Smooth muscle cell (in vitro differentiated cells): ENCODE data around the gene PARP3. TPM values are rescaled to one million over a fixed set of nuclear protein-coding genes. Genes with fewer than 3 reads are reported as not detected.
A peak's percentile ranks its signal among the peaks of the same experiment; 100 is the strongest.

ENCODE experiments used
- DNase-seq: peaks from one replicate; lab custom pipeline; 2025; ENCODE audit not compliant: unreplicated experiment; lab: John Stamatoyannopoulos, UW
- H2AFZ ChIP-seq: fragments of 200-600 bp; sonication (generic); 2 replicates; pipeline ENCODE4 v1.6.0; 2016; ENCODE audit warnings: antibody characterized with exemption, low read depth, mild to moderate bottlenecking
- H3F3A ChIP-seq: fragments of 200-600 bp; sonication (generic); 2 replicates; pipeline ENCODE4 v1.6.0; 2017; ENCODE audit warnings: antibody characterized with exemption, low read depth
- H3K27ac ChIP-seq: fragments of 200-600 bp; sonication (generic); 2 replicates; pipeline ENCODE4 v1.5.1; 2016; ENCODE audit warnings: low read depth, mild to moderate bottlenecking
- H3K27me3 ChIP-seq: fragments of 200-600 bp; sonication (generic); 2 replicates; pipeline ENCODE4 v1.6.1; 2016; ENCODE audit warnings: low read depth, mild to moderate bottlenecking
- H3K36me3 ChIP-seq: fragments of 200-600 bp; sonication (generic); 2 replicates; pipeline ENCODE4 v1.5.1; 2016; ENCODE audit warnings: low read depth
- H3K4me1 ChIP-seq: fragments of 200-600 bp; sonication (generic); 2 replicates; pipeline ENCODE4 v1.5.1; 2016; ENCODE audit warnings: low read depth
- H3K4me2 ChIP-seq: fragments of 200-600 bp; sonication (generic); 2 replicates; pipeline ENCODE4 v1.6.0; 2016; ENCODE audit warnings: mild to moderate bottlenecking
- H3K4me3 ChIP-seq: fragments of 200-600 bp; sonication (generic); 2 replicates; pipeline ENCODE4 v1.5.1; 2016; ENCODE audit warnings: mild to moderate bottlenecking
- H3K79me2 ChIP-seq: fragments of 200-600 bp; sonication (generic); 2 replicates; pipeline ENCODE4 v1.6.0; 2016; ENCODE audit warnings: low read depth, mild to moderate bottlenecking
- H3K9ac ChIP-seq: fragments of 200-600 bp; sonication (generic); 2 replicates; pipeline ENCODE4 v1.6.0; 2016; ENCODE audit warnings: low read depth
- H3K9me3 ChIP-seq: fragments of 200-600 bp; sonication (generic); replicated peaks from 2 replicates; pipeline ENCODE4 v1.5.1; 2016; ENCODE audit warnings: low read depth
- H4K20me1 ChIP-seq: fragments of 200-600 bp; sonication (generic); 2 replicates; pipeline ENCODE4 v1.6.0; 2016; ENCODE audit warnings: low read depth
- WGBS: methylation state at CpG from one replicate; pipeline ENCODE4 v1.1.7; 2016; ENCODE audit warnings: low lambda C conversion rate; 5-methylcytosine and 5-hydroxymethylcytosine counted together
- polyA plus RNA-seq: library from polyadenylated mRNA; unstranded; fragments of >200 nt; fragmentation: Nextera tagmentation; extraction: Ambion mirVana; gene quantifications from 2 replicates; pipeline ENCODE4 v1.2.1, GENCODE V29; 2016
- total RNA-seq: library from RNA; depleted of rRNA; stranded (reverse); fragments of >200 nt; gene quantifications from 2 replicates; pipeline ENCODE4 v1.2.3, GENCODE V29; 2014
- TF ChIP-seq, protein P1 (sequence below): fragments of 200-600 bp; sonication (generic); IDR thresholded peaks from 2 replicates; pipeline ENCODE4 v1.5.1; 2017; ENCODE audit warnings: borderline replicate concordance, mild to moderate bottlenecking, antibody characterized with exemption; ENCODE audit not compliant: insufficient read depth, poor library complexity, severe bottlenecking

PARP3 gene
- total and polyA plus RNA-seq, 2 experiments from 2014 or later = 7.2 to 10.5 TPM

DNA sequence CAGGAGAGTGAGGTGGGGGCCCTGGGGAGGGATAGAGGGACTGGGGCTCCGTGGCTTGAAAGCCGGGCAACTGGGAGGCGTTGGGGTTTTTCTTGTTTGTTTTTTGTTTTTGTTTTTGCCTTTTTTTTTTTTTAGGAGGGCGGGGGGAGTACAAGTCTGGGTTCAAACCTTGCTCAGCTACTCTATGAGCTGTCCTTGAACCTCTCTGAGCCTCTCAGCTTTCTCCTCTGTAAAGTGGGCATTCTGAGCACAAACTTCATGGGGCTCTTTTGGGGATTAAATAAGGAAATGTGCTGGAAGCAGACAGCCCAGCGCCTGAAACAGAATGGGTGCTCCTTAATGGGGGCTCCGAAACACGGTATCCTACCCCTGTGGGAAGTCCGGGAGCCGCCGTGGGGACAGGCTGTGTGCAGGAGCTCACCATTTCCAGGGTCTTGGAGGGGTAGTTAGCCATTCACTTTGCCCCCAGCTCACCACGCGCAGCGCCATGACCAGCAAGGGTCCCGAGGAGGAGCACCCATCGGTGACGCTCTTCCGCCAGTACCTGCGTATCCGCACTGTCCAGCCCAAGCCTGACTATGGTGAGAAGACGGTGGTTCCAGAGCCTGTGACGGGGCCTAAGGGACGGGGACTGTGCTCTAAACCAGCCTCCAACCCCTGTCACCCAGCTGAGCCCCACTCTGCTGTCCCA lies 41.6 kb downstream of the PARP3 start:
- Histone ChIP-seq H3K9me3 (no peaks in the 10 kb centered on the region), H3K36me3 (no peaks in the 10 kb centered on the region), H4K20me1 (no peaks in the 10 kb centered on the region), H3K9ac (peak overlapping the region; percentile 80), H3K27me3 (no peaks in the 10 kb centered on the region), H3K79me2 (peaks cover 19% of the 10 kb centered on the region), H3F3A (no peaks in the 10 kb centered on the region), H3K4me3 (peak overlapping the region; percentile 61), H2AFZ (peak overlapping the region; percentile 4), H3K27ac (peak overlapping the region; percentile 96), H3K4me1 (peaks cover 17% of the 10 kb centered on the region), H3K4me2 (peak overlapping the region; percentile 83)
- WGBS = 79% methylated on average over 21 of the region's 22 CpGs
- TF ChIP-seq, protein P1, sequence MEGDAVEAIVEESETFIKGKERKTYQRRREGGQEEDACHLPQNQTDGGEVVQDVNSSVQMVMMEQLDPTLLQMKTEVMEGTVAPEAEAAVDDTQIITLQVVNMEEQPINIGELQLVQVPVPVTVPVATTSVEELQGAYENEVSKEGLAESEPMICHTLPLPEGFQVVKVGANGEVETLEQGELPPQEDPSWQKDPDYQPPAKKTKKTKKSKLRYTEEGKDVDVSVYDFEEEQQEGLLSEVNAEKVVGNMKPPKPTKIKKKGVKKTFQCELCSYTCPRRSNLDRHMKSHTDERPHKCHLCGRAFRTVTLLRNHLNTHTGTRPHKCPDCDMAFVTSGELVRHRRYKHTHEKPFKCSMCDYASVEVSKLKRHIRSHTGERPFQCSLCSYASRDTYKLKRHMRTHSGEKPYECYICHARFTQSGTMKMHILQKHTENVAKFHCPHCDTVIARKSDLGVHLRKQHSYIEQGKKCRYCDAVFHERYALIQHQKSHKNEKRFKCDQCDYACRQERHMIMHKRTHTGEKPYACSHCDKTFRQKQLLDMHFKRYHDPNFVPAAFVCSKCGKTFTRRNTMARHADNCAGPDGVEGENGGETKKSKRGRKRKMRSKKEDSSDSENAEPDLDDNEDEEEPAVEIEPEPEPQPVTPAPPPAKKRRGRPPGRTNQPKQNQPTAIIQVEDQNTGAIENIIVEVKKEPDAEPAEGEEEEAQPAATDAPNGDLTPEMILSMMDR = no peak
- DNase-seq = no peak

DNA sequence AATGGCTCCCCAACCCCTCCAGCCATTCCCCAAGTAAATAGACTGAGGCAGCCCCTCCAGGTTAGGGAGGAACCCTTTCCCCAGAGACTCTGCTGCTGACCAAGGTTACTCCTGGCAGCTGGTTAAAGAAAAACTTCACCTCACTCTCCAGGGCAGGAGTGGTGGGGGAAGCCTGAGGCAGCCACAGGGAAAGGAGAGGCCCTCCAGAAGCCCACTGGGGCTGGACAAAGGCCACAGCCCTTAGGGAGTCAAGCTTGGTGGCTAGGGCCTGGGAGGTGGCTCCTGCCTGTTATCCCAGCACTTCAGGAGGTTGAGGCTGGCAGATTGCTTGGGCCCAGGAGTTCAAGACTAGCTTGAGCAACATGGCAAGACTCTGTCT lies 42.1 kb downstream of the PARP3 start:
- Histone ChIP-seq H3K79me2 (peaks cover 19% of the 10 kb centered on the region), H3K4me1 (peaks cover 17% of the 10 kb centered on the region), H3K4me2 (peak overlapping the region; percentile 83), H2AFZ (no peak overlapping the region), H3K9ac (no peak overlapping the region), H3K27me3 (no peaks in the 10 kb centered on the region), H3K36me3 (no peaks in the 10 kb centered on the region), H3F3A (no peaks in the 10 kb centered on the region), H3K27ac (peak overlapping the region; percentile 96), H3K4me3 (no peak overlapping the region), H4K20me1 (no peaks in the 10 kb centered on the region), H3K9me3 (no peaks in the 10 kb centered on the region)
- DNase-seq = no peak
- TF ChIP-seq, protein P1 = no peak

DNA sequence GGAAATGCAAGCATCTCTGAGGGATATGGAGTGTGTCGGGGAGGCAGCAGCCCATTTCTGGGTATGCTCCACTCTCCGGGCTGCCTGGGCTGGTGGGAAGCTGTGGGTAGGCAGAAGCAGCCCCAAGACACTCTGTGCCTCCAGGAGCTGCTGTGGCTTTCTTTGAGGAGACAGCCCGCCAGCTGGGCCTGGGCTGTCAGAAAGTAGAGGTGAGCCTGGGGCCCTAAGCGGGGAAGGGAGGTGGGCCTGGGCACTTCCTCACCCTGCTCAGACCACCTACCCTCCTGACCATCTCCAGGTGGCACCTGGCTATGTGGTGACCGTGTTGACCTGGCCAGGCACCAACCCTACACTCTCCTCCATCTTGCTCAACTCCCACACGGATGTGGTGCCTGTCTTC lies 42.9 kb downstream of the PARP3 start:
- Histone ChIP-seq H4K20me1 (no peaks in the 10 kb centered on the region), H3K9ac (no peak overlapping the region), H3K9me3 (no peaks in the 10 kb centered on the region), H2AFZ (no peak overlapping the region), H3K79me2 (peaks cover 18% of the 10 kb centered on the region), H3K4me3 (no peak overlapping the region), H3K4me2 (no peak overlapping the region), H3F3A (no peaks in the 10 kb centered on the region), H3K36me3 (no peaks in the 10 kb centered on the region), H3K27me3 (no peaks in the 10 kb centered on the region), H3K27ac (peak overlapping the region; percentile 96), H3K4me1 (peaks cover 17% of the 10 kb centered on the region)
- WGBS = 91% methylated on average over 6 of the region's 6 CpGs
- no peak for DNase-seq
- TF ChIP-seq, protein P1 = no peak
